Tongue (tissue), 2 donors: ENCODE measurements around the gene EEF2K. TPM values are rescaled to one million over a fixed set of nuclear protein-coding genes. Genes with fewer than 3 reads are reported as not detected.
A peak's percentile ranks its signal among the peaks of the same experiment; 100 is the strongest.

ENCODE experiments used
- DNase-seq: peaks from one replicate; pipeline ENCODE4 v3.0.0-alpha.2; 2015
- total RNA-seq: library from RNA; depleted of rRNA; stranded (reverse); fragments of >200 nt; gene quantifications from one replicate; pipeline ENCODE4 v1.2.3, GENCODE V29; 2014

The EEF2K gene
- total RNA-seq, 1 donor from 2014 or later, result 46.5 TPM

DNA sequence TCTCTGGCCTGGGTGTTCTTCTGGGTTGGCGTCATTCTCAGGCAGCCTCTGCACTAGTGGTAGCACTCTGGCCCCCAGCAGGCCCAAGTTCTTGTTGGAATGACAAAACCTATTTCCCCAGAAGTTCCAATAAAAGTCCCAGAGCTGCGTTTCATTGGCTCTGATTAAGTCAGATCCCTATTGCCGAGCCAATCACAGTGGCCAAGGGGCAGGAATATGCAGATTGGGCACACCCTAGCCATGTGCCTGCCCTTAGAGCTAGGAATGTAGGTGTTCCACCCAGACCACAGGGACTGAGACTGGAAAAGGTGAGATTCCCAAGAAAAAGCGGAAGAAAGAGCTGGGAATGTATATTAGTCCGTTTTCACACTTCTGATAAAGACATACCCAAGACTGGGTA is 46.2 kb downstream of the EEF2K start:
- DNase-seq, result no peak

DNA sequence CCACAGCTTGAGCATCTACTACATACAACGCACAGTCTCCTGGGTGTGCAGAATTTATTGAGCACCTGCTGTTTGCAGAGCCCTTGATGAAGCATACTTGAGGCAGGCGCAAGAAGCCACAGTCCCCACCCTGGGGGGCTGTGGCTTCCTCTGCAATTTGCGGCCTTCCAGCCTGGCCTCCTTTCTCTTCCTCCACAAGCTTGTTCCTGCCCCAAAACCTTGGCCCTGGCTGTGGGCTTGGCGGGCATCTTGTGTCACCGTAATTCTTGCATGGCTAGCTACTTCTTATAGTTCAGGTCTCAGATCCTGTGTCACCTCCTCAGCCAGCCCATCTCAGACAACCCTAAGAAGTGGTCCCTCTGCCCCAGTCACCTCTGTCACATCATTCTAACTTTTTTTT is 47.2 kb downstream of the EEF2K start:
- DNase-seq, result no peak

DNA sequence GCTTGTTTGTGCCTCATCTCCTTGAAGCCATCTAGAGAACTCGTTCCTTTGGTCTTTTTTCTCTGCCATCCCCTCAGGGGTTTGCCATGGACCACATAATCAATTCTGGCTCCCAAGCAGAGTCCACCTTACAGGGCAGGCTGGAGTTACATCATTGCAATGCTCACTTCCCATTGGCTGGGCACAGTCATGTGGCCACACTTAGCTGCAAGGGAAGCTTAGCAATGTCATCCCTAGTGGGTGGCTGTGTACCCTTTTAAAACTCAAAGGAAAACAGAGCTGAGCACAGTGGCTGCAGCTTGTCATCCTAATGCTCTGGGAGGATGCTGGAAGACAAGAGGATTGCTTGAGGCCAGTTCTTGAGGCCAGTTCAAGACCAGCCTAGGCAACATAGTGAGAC is 49.3 kb downstream of the EEF2K start:
- no peak for DNase-seq

DNA sequence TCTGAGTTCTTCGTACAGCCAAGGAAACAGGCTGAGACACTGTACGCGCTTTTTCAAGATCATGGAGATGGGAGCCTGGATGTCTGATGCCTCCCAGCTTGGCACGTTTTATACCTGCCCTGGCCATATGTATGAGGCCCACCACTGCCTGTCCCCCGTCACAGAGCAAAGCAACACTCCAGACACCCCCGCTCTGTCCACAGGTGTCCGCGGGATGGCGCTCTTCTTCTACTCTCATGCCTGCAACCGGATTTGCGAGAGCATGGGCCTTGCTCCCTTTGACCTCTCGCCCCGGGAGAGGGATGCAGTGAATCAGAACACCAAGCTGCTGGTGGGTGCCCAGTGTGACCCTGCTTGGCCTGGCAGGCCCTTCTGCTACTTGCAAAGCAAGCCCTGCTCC is 51.4 kb downstream of the EEF2K start:
- DNase-seq, result no peak

DNA sequence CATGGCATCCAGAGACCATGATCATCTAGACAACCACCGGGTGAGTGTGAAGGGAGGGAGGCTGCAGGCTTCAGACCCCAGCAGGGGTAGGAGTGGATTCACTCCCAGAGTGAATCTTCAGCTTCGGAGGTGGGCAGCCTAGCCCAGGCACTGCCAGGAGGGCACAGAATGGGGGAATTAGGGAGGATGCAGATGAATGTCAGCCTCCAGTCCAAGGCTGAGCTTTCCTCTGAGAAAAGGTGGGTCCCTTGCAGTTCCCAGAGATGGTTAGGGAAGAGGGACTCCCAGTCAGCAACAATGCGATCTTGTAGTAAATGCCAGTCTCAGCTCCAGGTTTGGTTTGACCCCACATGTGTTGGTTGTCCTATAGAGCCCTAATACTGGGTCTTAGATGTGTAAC is 54.4 kb downstream of the EEF2K start:
- no peak for DNase-seq

DNA sequence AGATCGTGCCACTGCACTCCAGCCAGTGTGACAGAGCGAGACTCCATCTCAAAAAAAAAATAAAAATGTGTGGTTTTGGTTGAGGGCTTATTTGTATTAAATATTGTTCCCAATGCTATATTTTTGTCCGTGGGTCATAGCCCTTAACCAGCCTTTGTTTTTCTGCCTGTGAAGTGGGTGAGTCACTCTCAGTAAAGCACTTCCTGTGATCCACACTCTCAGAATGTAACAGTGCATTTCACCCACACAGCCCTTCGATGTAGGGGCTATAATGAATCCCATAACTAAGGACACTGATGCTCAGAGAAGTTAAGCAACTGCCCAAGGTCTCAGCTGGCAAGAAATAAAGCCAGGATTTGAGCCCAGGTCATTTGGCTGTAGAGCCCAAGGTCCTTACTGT is 56.4 kb downstream of the EEF2K start:
- DNase-seq, result no peak

DNA sequence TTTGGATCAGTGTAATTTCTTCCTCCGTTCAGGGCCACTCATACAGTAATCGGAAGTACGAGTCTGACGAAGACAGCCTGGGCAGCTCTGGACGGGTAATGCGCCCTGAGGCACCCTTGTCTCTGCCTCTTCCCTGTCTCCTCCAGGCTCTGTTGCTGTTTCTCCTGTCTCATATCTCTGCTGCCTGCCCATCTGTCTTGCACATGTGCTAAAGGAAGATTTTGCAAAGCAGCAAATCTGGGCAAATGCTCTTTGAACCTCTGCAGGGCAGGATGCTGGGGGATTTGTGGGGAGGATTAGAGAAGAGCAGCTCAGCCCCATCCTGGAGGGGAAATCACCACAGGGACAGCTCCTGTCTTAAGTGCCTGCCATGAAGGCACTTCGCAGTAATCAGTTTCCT is 58.7 kb downstream of the EEF2K start:
- DNase-seq, result no peak

DNA sequence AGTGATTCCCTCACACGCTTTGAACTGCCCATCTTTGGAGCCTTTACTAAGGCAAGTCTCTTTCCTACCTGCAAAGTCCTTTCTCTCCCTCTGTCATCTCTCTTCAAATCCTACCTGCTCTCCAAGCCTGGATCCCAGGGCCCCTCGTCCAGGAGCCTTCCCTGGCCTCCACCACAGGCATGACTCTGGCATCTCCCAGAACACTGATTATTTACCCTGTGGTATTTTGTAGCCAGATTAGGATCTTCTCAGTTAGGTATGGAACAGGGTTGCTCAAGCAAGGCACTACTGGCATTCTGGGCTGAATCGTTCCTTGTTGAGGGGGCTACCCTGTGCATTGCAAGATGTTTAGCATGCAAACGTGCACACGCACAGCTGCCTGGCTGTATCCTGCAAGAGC is 59.3 kb downstream of the EEF2K start:
- no peak for DNase-seq

DNA sequence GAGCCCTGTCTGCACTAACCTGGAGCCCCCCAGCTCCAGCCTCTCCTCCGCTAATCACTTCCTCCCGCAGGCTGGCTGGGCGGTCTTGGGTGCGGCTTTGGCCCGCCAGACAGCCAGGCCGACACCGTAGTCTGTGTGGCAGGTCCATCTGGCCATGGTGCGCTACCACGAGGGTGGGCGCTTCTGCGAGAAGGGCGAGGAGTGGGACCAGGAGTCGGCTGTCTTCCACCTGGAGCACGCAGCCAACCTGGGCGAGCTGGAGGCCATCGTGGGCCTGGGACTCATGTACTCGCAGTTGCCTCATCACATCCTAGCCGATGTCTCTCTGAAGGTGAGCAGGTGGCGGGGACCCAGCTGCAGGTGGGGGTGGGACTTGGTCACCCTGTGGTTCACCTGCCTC is 60.5 kb downstream of the EEF2K start:
- no peak for DNase-seq

DNA sequence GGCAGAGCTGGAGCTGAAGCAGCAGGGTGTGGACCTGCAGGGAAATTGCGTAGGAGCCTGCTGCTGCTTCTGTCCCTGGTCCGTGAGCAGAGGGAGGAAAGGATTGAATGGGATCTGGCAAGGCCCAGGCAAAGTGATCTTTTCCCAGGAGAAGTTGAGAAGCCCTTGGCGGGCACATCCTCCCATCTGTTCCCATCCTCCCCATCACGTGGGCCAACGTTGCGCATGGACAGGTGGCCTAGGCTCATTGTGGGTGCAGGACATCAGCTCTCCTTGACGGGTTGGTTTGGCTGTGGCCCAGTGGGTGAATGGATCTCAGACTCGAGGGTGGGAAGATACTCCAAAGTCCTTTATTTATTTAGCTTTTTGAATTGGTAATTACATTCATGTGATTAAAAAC is 61.7 kb downstream of the EEF2K start:
- DNase-seq, result no peak

DNA sequence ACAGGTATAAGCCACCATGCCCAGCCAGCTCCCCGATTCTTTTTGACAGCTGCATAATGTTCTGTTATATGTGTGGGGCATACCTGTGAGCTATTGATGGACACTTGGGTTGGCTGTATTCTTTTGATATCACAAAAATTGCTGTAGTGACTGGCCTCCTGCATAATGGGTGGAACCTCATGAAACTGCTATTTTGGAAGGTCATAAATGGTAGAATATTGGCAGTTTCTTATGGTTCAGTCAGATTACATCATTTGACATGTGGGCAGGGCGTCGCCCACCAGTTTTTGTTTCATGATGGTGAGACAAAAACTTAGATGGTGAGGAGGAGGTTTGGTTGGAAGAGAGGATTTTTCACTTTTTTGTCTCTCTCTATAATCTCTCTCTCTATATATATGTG is 64.4 kb downstream of the EEF2K start:
- no peak for DNase-seq

DNA sequence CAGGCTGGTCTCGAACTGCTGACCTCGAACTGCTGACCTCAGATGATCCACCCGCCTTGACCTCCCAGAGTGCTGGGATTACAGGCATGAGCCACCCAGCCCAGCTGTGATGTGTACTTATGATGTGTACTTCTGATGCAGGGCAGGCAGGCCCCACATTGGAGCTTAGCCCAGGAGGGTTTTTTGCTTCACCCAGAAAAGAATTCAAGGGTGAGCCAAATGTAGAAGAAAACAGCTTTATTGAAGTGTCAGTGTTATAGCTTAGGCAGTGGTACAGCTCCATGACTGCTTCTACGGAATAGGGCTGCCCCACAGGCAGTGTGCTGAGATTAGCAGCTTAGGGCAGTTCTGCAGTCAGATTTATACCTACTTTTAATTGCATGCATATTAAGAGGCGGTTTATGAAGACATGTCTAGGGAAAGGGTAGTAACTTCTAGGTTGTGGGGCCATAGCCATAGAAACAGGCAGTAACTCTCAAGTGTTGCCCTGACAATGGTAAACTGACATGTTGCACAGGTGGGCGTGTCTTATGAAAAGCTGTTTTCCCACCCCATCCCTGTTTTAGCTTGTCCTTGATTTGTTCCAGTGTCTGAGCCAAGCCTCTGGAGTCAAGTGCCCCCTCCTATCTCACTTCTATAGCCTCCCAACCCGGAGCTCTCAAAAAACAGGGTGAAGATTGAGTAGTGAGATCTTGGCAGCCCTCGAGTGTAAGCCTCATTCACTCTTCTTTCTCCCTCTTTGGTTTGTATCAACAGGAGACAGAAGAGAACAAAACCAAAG is 67.0 kb downstream of the EEF2K start:
- peak; percentile 39 for DNase-seq

DNA sequence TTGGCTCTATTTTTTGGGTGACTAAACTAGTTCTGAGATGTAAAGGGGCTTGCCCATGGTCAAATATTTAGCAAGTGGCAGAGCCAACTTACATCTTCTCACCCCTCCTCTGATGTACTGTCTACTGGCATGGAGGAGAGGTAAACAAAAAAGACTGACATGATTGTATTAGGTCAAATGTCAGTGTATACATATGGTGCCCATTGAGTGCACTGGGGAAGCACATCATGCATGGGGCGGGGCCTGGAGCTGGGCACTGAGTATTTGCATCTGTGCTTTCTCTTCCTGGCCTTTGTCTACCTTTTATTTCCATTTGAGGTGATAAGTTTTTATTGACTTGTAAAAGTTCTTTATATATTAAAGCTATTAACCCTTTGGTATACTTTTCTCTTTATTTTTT is 68.8 kb downstream of the EEF2K start:
- DNase-seq, result no peak

DNA sequence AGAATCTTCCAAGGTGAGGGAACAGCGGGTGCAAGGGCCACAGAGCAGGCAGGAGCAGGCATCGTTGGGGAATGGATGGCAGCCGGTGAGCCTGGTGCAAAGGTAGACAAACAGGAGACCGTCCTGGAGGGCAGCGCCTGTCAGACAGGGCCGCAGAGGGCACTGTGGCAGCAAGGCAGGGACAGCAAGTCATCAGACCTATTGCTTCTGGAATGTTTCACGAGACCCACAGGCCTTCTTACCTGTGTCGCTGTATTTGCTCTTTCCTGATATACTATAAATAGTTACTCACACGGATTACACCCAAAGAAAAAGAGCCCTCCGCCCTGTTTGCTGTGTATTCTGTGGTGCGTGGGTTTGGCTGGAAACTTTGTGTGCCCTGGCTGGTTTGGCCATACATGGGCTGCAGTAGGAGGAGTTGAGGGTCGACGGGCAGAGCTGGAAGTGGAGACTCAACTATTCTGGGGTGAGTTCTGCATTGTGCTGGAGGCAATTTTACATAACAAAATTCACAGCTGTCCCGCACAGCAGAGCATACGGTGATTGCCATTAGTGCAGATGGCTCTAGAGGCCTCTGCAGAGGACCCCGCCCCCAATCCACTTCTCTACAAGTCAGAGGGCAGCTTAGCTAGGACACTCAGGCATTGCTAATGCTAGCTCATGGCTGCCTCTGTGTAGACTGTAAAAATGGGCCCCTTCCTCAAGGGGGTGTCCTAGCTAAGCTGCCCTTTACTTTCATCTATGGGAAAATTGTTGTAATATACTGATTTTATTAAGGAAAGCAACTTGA is 72.6 kb downstream of the EEF2K start:
- no peak for DNase-seq

DNA sequence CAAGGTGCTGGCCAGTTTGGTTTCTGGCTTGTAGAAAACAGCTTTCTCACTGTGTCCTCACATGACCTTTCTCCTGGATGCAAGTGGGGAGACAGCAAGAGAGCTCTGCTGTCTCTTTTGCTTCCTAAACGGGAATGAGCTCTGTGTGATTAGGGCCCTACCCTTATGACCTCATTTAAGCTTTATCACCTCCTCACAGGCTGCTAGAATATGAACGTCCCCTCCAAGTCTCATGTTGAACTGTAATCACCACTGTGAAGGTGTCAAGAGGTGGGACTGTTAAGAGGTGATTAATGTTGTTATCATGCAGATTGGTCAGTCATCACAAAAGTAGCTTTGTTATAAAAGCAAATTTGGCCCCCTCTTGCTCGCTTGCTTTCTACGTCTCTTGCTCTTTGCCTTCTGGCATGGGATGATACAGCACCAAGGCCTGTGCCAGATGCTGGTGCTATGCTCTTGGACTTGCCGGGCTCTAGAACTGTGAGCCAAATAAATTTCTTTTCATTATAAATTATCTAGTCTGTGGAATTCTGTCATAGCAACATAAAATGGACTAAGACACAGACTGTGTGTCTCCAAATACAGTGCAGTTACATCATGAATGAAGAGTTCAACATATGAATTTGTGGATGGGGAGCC is 76.3 kb downstream of the EEF2K start:
- DNase-seq, result no peak

DNA sequence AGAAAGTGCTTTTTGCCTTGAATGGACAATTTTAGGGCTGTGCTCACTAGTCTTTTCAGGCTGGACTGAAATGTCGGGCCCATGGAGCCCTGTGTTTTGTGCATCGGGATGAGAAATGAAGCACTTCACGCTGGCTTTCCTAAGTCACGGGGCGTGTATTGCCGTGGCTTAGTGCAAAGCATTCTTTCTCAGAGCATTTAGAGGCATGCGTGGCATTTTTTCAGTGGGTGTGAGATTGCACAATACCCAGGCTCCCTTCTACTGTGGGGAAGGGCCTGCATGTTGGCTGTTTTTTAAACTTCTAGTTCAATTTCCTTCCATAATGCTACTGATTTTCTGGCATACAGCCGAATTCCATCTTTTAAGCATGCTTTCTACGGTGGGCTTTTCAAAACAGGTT is 78.6 kb downstream of the EEF2K start:
- DNase-seq, result no peak

DNA sequence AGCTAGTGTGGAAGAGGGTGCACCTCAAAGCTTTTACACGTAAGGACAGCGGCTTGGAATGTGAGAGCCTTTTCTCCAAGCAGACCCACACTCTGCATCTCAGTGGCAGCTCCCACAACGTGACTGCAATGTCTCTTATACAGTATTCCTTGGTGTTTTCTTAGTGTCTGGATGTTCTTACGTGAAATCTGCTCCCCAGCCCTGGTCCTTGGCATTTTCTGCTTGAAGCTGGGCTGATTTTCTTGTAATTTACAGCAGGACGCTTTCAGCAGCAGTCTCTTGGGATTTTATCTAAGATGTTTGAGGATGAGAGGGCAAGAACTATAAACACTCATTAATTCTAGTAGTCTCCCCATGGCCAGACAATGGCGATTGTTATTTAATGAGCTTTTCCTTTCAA is 79.0 kb downstream of the EEF2K start:
- no peak for DNase-seq

DNA sequence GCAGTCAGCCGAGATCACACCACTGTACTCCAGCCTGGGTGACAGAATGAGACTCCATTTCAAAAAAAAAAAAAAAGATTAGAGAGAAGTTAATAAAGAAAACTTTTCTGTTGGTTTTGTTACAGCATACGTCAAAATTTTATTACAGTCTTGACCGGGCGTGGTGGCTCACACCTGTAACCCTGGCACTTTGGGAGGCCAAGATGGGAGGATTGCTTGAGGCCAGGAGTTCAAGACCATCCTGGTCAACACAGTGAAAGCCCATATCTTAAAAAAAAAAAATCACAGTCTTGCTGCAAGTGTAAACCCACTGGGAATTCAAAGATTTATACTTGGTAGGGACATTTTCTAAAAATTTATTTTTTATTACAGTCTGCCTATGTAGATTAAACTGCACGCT is 84.9 kb downstream of the EEF2K start:
- no peak for DNase-seq

DNA sequence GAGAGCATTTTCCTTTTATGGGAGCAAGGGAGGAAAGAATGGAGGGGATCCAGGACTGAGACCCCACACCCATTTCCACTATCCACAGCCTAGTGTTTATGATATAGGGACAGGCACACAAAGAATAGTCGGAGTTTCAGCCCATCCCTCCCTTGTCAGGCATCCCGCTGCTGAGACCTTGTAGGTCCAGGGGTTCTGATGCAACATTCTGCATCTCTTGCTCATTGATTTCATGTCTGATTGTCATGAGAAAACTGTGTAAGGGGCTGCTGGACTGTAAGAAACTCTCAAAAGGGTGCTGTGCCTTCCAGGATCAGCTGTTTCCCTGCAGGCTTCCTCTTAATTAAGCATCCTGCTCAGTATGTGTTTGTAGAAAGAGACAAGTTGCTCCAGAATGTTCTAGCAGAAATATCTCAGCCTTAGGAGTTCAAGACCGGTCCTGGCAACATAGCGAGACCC is 85.8 kb downstream of the EEF2K start:
- DNase-seq, result no peak

DNA sequence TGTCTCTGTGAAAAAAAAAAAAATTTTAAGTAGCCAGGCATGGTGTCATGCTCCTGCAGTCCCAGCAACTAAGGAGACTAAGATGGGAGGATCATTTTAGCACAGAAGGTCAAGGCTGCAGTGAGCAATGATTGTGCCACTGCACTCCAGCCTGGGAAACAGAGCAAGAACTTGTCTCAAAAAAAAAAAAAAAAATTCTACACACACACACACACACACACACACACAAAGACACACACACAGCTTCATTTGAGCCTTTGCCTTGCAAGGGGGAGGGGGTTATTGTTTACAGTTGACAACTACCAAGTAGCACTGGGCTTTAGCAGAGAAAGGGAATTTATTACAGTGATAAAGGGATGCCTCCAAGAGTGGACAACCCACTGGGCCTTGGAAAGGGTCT is 86.2 kb downstream of the EEF2K start:
- no peak for DNase-seq

DNA sequence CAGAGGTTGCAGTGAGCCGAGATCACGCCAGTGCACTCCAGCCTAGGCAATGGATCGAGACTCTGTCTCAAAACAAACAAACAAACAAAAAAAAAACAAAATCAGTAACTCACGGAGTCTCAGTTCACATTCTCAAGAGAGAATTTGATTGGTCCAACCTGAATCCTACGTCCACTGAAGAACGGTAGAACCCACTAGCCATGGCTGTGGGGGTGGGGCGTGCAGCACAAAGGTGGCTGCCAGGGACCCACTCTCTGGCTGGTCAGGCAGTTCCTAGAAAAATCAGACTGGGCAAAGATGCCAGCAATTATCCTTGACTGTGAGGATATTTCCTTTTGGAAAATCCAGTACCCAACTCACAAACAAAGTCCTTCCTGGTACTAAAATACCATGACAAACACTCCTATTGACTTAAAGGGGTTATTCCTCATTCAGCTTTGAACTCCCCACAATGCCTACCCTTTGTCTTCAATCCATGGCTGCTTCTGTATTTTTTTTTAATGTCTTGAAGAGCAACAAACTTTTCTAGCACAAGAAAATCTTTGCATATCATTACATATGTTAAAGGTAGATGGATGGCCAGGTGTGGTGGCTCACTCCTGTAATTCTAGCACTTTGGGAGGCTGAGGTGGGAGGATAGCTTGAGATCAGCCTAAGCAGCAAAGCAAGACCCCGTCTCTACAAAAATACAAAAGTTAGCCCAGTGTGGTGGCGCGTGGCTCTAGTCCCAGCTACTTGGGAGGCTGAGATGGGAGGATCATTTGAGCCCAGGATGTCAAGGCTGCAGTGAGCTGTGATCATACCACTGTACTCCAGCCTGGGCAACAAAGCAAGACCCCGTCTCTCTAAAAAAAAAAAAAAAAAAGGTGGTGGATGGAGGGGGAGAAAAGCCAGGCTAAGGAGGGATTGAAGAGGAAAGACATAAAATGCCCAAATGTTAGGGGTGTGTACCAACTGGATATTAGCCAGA is 87.3 kb downstream of the EEF2K start:
- DNase-seq, result no peak
